ENCODE data around the gene XPO5.
A peak's percentile ranks its signal among the peaks of the same experiment; 100 is the strongest.

XPO5 gene

GRCh38 chr6:43609402-43609801 is 33.6 kb upstream of the XPO5 start:
- Histone ChIP-seq H3K36me3 (ENCODE audit: control insufficient read depth in 1 of 2, insufficient read depth in 2 of 2, low read depth in 1 of 2, low read length in 2 of 2) (peaks cover 30 to 84% of the 10 kb centered on the region in 2 experiments), H2BK120ac (ENCODE audit: low read depth, low read length) (no peak overlapping the region), H3K23ac (ENCODE audit: low read length in 2 of 2) (no peak overlapping the region), H2AFZ (ENCODE audit: low read depth, low read length) (no peak overlapping the region), H3K9me3 (ENCODE audit: control insufficient read depth, low read length) (no peaks in the 10 kb centered on the region), H2BK5ac (ENCODE audit: low read depth, low read length, poor library complexity, severe bottlenecking) (no peak overlapping the region), H3K4me3 (ENCODE audit: insufficient read depth in 1 of 2, low read depth in 1 of 2, low read length in 2 of 2) (no peak overlapping the region), H3K27me3 (ENCODE audit: control insufficient read depth in 1 of 2, insufficient read depth in 1 of 2, low read length in 2 of 2) (no peaks in the 10 kb centered on the region), H3K14ac (ENCODE audit: low read length in 2 of 2) (no peak overlapping the region), H3K9ac (ENCODE audit: low read length) (peak overlapping the region; percentile 4), H3K4ac (ENCODE audit: low read depth in 1 of 2, low read length in 2 of 2) (no peak overlapping the region), H4K8ac (ENCODE audit: low read length) (no peak overlapping the region), H3K18ac (ENCODE audit: low read depth in 1 of 2, low read length in 2 of 2) (no peak overlapping the region), H2AK5ac (ENCODE audit: low read length, severe bottlenecking) (no peak overlapping the region), H3K79me1 (replicated peaks; ENCODE audit: low read length, poor library complexity, severe bottlenecking) (peaks cover 11% of the 10 kb centered on the region), H3K4me2 (ENCODE audit: low read length, poor library complexity, severe bottlenecking) (no peak overlapping the region), H2BK15ac (ENCODE audit: low read depth, poor library complexity, severe bottlenecking) (no peak overlapping the region), H4K91ac (ENCODE audit: low read length) (no peak overlapping the region), H3K27ac (ENCODE audit: low read length, poor library complexity, severe bottlenecking) (no peak overlapping the region), H3K4me1 (ENCODE audit: control insufficient read depth, insufficient read depth, low read depth, low read length) (peaks cover 2% of the 10 kb centered on the region), H2BK12ac (ENCODE audit: low read length in 2 of 2) (no peak overlapping the region)
- no CpG with 5 or more reads among the region's 1 CpG for WGBS
- DNase-seq = peak; percentile 17

GRCh38 chr6:43608807-43609206 is 33.0 kb upstream of the XPO5 start:
- no peaks in the 10 kb centered on the region for H3K27me3 ChIP-seq (ENCODE audit: control insufficient read depth in 1 of 2, insufficient read depth in 1 of 2, low read length in 2 of 2)

GRCh38 chr6:43608310-43608763 is 32.5 kb upstream of the XPO5 start:
- WGBS = 2% methylated on average over 5 of the region's 5 CpGs

More at GRCh38 chr6:43608807-43609206, 33.0 kb upstream of the XPO5 start:
- Histone ChIP-seq H3K4me3 (ENCODE audit: insufficient read depth in 1 of 2, low read depth in 1 of 2, low read length in 2 of 2) (no peak overlapping the region), H3K27ac (ENCODE audit: low read length, poor library complexity, severe bottlenecking) (no peak overlapping the region), H2BK12ac (ENCODE audit: low read length in 2 of 2) (no peak overlapping the region), H3K9me3 (ENCODE audit: control insufficient read depth, low read length) (no peaks in the 10 kb centered on the region), H2BK120ac (ENCODE audit: low read depth, low read length) (no peak overlapping the region), H3K23ac (ENCODE audit: low read length in 2 of 2) (no peak overlapping the region), H3K9ac (ENCODE audit: low read length) (peak overlapping the region; percentile 4), H2BK5ac (ENCODE audit: low read depth, low read length, poor library complexity, severe bottlenecking) (no peak overlapping the region), H4K91ac (ENCODE audit: low read length) (no peak overlapping the region), H3K14ac (ENCODE audit: low read length in 2 of 2) (no peak overlapping the region), H3K4me2 (ENCODE audit: low read length, poor library complexity, severe bottlenecking) (no peak overlapping the region), H2BK15ac (ENCODE audit: low read depth, poor library complexity, severe bottlenecking) (no peak overlapping the region), H3K36me3 (ENCODE audit: control insufficient read depth in 1 of 2, insufficient read depth in 2 of 2, low read depth in 1 of 2, low read length in 2 of 2) (peaks cover 24 to 84% of the 10 kb centered on the region in 2 experiments), H4K8ac (ENCODE audit: low read length) (no peak overlapping the region), H2AFZ (ENCODE audit: low read depth, low read length) (no peak overlapping the region), H3K4me1 (ENCODE audit: control insufficient read depth, insufficient read depth, low read depth, low read length) (peaks cover 2% of the 10 kb centered on the region), H3K18ac (ENCODE audit: low read depth in 1 of 2, low read length in 2 of 2) (no peak overlapping the region), H3K79me1 (replicated peaks; ENCODE audit: low read length, poor library complexity, severe bottlenecking) (peaks cover 8% of the 10 kb centered on the region), H2AK5ac (ENCODE audit: low read length, severe bottlenecking) (no peak overlapping the region), H3K4ac (ENCODE audit: low read depth in 1 of 2, low read length in 2 of 2) (no peak overlapping the region)
- no peak for DNase-seq
- WGBS = no CpG with 5 or more reads among the region's 1 CpG

GRCh38 chr6:43606019-43606418 is 30.2 kb upstream of the XPO5 start:
- peaks cover 11% of the 10 kb centered on the region for H3K79me1 ChIP-seq (replicated peaks; ENCODE audit: low read length, poor library complexity, severe bottlenecking)
- no peak overlapping the region for H2BK120ac ChIP-seq (ENCODE audit: low read depth, low read length)
- H4K91ac ChIP-seq (ENCODE audit: low read length) = no peak overlapping the region
- no peak overlapping the region for H2BK12ac ChIP-seq (ENCODE audit: low read length in 2 of 2)
- no peaks in the 10 kb centered on the region for H3K9me3 ChIP-seq (ENCODE audit: control insufficient read depth, low read length)
- H3K27ac ChIP-seq (ENCODE audit: low read length, poor library complexity, severe bottlenecking) = no peak overlapping the region
- no peak overlapping the region for H3K4me2 ChIP-seq (ENCODE audit: low read length, poor library complexity, severe bottlenecking)
- H3K4me3 ChIP-seq (ENCODE audit: insufficient read depth in 1 of 2, low read depth in 1 of 2, low read length in 2 of 2) = no peak overlapping the region
- H3K23ac ChIP-seq (ENCODE audit: low read length in 2 of 2) = no peak overlapping the region
- no peak overlapping the region for H3K9ac ChIP-seq (ENCODE audit: low read length)
- H2AFZ ChIP-seq (ENCODE audit: low read depth, low read length) = no peak overlapping the region
- no peak overlapping the region for H2AK5ac ChIP-seq (ENCODE audit: low read length, severe bottlenecking)
- H3K4ac ChIP-seq (ENCODE audit: low read depth in 1 of 2, low read length in 2 of 2) = no peak overlapping the region
- no peak overlapping the region for H3K14ac ChIP-seq (ENCODE audit: low read length in 2 of 2)
- no peak overlapping the region for H2BK5ac ChIP-seq (ENCODE audit: low read depth, low read length, poor library complexity, severe bottlenecking)
- 80% methylated on average over 1 of the region's 2 CpGs for WGBS
- no peak overlapping the region for H4K8ac ChIP-seq (ENCODE audit: low read length)
- peaks cover 2% of the 10 kb centered on the region for H3K4me1 ChIP-seq (ENCODE audit: control insufficient read depth, insufficient read depth, low read depth, low read length)
- H3K27me3 ChIP-seq (ENCODE audit: control insufficient read depth in 1 of 2, insufficient read depth in 1 of 2, low read length in 2 of 2) = no peaks in the 10 kb centered on the region
- H2BK15ac ChIP-seq (ENCODE audit: low read depth, poor library complexity, severe bottlenecking) = no peak overlapping the region
- no peak overlapping the region for H3K18ac ChIP-seq (ENCODE audit: low read depth in 1 of 2, low read length in 2 of 2)
- peaks cover 32 to 90% of the 10 kb centered on the region in 2 experiments for H3K36me3 ChIP-seq (ENCODE audit: control insufficient read depth in 1 of 2, insufficient read depth in 2 of 2, low read depth in 1 of 2, low read length in 2 of 2)
- DNase-seq = no peak

More at GRCh38 chr6:43608310-43608763, 32.5 kb upstream of the XPO5 start:
- Histone ChIP-seq H2AFZ (ENCODE audit: low read depth, low read length) (no peak overlapping the region), H4K8ac (ENCODE audit: low read length) (no peak overlapping the region), H3K4me2 (ENCODE audit: low read length, poor library complexity, severe bottlenecking) (no peak overlapping the region), H3K9me3 (ENCODE audit: control insufficient read depth, low read length) (no peaks in the 10 kb centered on the region), H2AK5ac (ENCODE audit: low read length, severe bottlenecking) (no peak overlapping the region), H2BK15ac (ENCODE audit: low read depth, poor library complexity, severe bottlenecking) (no peak overlapping the region), H2BK120ac (ENCODE audit: low read depth, low read length) (no peak overlapping the region), H3K4me1 (ENCODE audit: control insufficient read depth, insufficient read depth, low read depth, low read length) (peaks cover 2% of the 10 kb centered on the region), H3K23ac (ENCODE audit: low read length in 2 of 2) (no peak overlapping the region), H2BK12ac (ENCODE audit: low read length in 2 of 2) (no peak overlapping the region), H3K4me3 (ENCODE audit: insufficient read depth in 1 of 2, low read depth in 1 of 2, low read length in 2 of 2) (no peak overlapping the region), H3K36me3 (ENCODE audit: control insufficient read depth in 1 of 2, insufficient read depth in 2 of 2, low read depth in 1 of 2, low read length in 2 of 2) (peaks cover 24 to 84% of the 10 kb centered on the region in 2 experiments), H3K4ac (ENCODE audit: low read depth in 1 of 2, low read length in 2 of 2) (no peak overlapping the region), H2BK5ac (ENCODE audit: low read depth, low read length, poor library complexity, severe bottlenecking) (no peak overlapping the region), H3K27ac (ENCODE audit: low read length, poor library complexity, severe bottlenecking) (no peak overlapping the region), H4K91ac (ENCODE audit: low read length) (no peak overlapping the region), H3K79me1 (replicated peaks; ENCODE audit: low read length, poor library complexity, severe bottlenecking) (peaks cover 9% of the 10 kb centered on the region), H3K9ac (ENCODE audit: low read length) (peak overlapping the region; percentile 4), H3K18ac (ENCODE audit: low read depth in 1 of 2, low read length in 2 of 2) (no peak overlapping the region), H3K27me3 (ENCODE audit: control insufficient read depth in 1 of 2, insufficient read depth in 1 of 2, low read length in 2 of 2) (no peaks in the 10 kb centered on the region), H3K14ac (ENCODE audit: low read length in 2 of 2) (no peak overlapping the region)
- DNase-seq = peak; percentile 88

Data from mesenchymal stem cell (in vitro differentiated cells and primary cell).